NCI-H748 (cell line): ENCODE data around the gene MPND.
"Not testable (repeated sequence)": the region's sequence is repeated elsewhere in the genome, so short reads cannot be mapped to it uniquely, and the experiment has no call there.

Source experiments
- DNase-seq: peaks from one replicate; lab custom pipeline; 2025; ENCODE audit not compliant: unreplicated experiment; lab: John Stamatoyannopoulos, UW

The MPND gene

GRCh38 chr19:4319067-4319718 lies 24.2 kb upstream of the MPND start:
- DNase-seq: no peak

GRCh38 chr19:4320419-4320818 lies 22.9 kb upstream of the MPND start:
- no peak for DNase-seq

- no peak for DNase-seq
Measured at GRCh38 chr19:4322942-4323665, 20.3 kb upstream of the MPND start.

GRCh38 chr19:4323692-4324091 lies 19.7 kb upstream of the MPND start:
- no peak for DNase-seq

GRCh38 chr19:4324228-4324627 lies 19.1 kb upstream of the MPND start:
- DNase-seq: no peak

- DNase-seq: no peak
Measured at GRCh38 chr19:4326215-4326836, 17.0 kb upstream of the MPND start.

GRCh38 chr19:4326837-4327251 lies 16.5 kb upstream of the MPND start:
- DNase-seq: no peak

- DNase-seq: no peak
Measured at GRCh38 chr19:4327252-4327876, 16.0 kb upstream of the MPND start.

GRCh38 chr19:4327877-4328242 lies 15.5 kb upstream of the MPND start:
- DNase-seq: no peak

GRCh38 chr19:4328243-4328990 lies 14.9 kb upstream of the MPND start:
- no peak for DNase-seq

GRCh38 chr19:4328991-4329681 lies 14.2 kb upstream of the MPND start:
- not testable (repeated sequence) for DNase-seq

- DNase-seq: no peak
Measured at GRCh38 chr19:4329858-4330257, 13.5 kb upstream of the MPND start.

- DNase-seq: no peak
Measured at GRCh38 chr19:4334929-4335570, 8.3 kb upstream of the MPND start.

- no peak for DNase-seq
Measured at GRCh38 chr19:4337906-4338440, 5.4 kb upstream of the MPND start.

GRCh38 chr19:4338441-4339355 lies 4.7 kb upstream of the MPND start, which contains the start of gene STAP2:
TSS of gene STAP2 (minus strand) at chr19:4338827. CDS start at chr19:4338753, 74 bp downstream.
- no peak for DNase-seq

GRCh38 chr19:4342314-4342614 lies 1.1 kb upstream of the MPND start:
- no peak for DNase-seq

- peak; percentile 99 for DNase-seq
Measured at GRCh38 chr19:4342615-4343369, 570 bp upstream of the MPND start.

GRCh38 chr19:4345342-4346019 lies 2.1 kb downstream of the MPND start:
- no peak for DNase-seq
